Measurements from ENCODE around the gene DNAH9. TPM values are rescaled to one million over a fixed set of nuclear protein-coding genes. Genes with fewer than 3 reads are reported as not detected.

DNAH9 gene
- total and polyA plus RNA-seq, 2 of the 8 experiments (the other 6 are each of a cell fraction or from before 2014, with no cell fraction given), result 0.21 to 0.86 TPM

GRCh38 chr17:11840831-11841230, 242.6 kb downstream of the DNAH9 start:
- H3K9me3 ChIP-seq (ENCODE audit: insufficient read depth in 2 of 2, low read depth in 1 of 2, low read length in 1 of 2), result no peaks in the 10 kb centered on the region
- no peaks in the 10 kb centered on the region for H3K23me2 ChIP-seq (ENCODE audit: low read depth, low read length)
- H2BK15ac ChIP-seq (ENCODE audit: low read length), result no peak overlapping the region
- no peak for FAIRE-seq
- DNase-seq (ENCODE audit: low read depth in 1 of 2, low spot score in 2 of 2), result no peak
- H3K79me2 ChIP-seq (ENCODE audit: control insufficient read depth in 1 of 2, insufficient read depth in 2 of 2, low read length in 2 of 2), result no peaks in the 10 kb centered on the region
- no peak overlapping the region for H2BK120ac ChIP-seq (replicated peaks; ENCODE audit: low read depth, low read length)
- H3K27ac ChIP-seq (ENCODE audit: low read depth, low read length), result no peak overlapping the region
- no peak overlapping the region for H2AK5ac ChIP-seq (ENCODE audit: low read depth, low read length)
- H3K4ac ChIP-seq (replicated peaks; ENCODE audit: insufficient read length, low read depth, low read length), result no peak overlapping the region
- H2BK12ac ChIP-seq (ENCODE audit: low read depth, low read length), result no peak overlapping the region
- H4K5ac ChIP-seq (ENCODE audit: insufficient read length, low read depth, low read length), result no peak overlapping the region
- ChIA-PET CTCF (ENCODE audit: partially characterized antibody) (no interaction called here), POLR2A (ENCODE audit: partially characterized antibody) (no interaction called here)
- H2BK5ac ChIP-seq (ENCODE audit: low read depth, low read length), result no peak overlapping the region
- no peak overlapping the region for H3K23ac ChIP-seq (ENCODE audit: insufficient read length)
- no peak for TF ChIP-seq ASH2L (IDR thresholded peaks at IDR 0.05; ENCODE audit: low read length)
- no peak for TF ChIP-seq EGR1 (IDR thresholded peaks at IDR 0.05; ENCODE audit: borderline replicate concordance, low read depth, low read length)
- TF ChIP-seq TAF7 (optimal IDR thresholded peaks at IDR 0.05; ENCODE audit: borderline replicate concordance, low read depth, low read length), result no peak
- no peak for TF ChIP-seq RBBP5 (IDR thresholded peaks at IDR 0.05; ENCODE audit: borderline replicate concordance, low read depth, low read length)
- no peak for TF ChIP-seq YY1 (IDR thresholded peaks at IDR 0.05; ENCODE audit: low read depth, low read length)
- TF ChIP-seq TAF1 (IDR thresholded peaks at IDR 0.05; ENCODE audit: low read depth, low read length), result no peak
- no peaks in the 10 kb centered on the region for H3K27me3 ChIP-seq (replicated peaks in 1 of 4; ENCODE audit: control insufficient read depth in 3 of 4, extremely low read depth in 1 of 4, insufficient read depth in 3 of 4, low read length in 3 of 4)
- H3K4me2 ChIP-seq (ENCODE audit: insufficient read depth in 1 of 2, low read depth in 2 of 2, low read length in 2 of 2), result no peak overlapping the region
- no peak overlapping the region for H4K8ac ChIP-seq (ENCODE audit: extremely low read depth, insufficient read depth, low read length)
- no peak overlapping the region for H2AFZ ChIP-seq (ENCODE audit: low read length)
- H4K91ac ChIP-seq (replicated peaks; ENCODE audit: insufficient read length, low read length), result no peak overlapping the region
- H3K79me1 ChIP-seq (ENCODE audit: low read depth, low read length), result no peaks in the 10 kb centered on the region
- no peaks in the 10 kb centered on the region for H4K20me1 ChIP-seq (replicated peaks in 1 of 2; ENCODE audit: control insufficient read depth in 1 of 2, insufficient read depth in 2 of 2, low read length in 2 of 2)
- no peak overlapping the region for H3K56ac ChIP-seq (replicated peaks; ENCODE audit: insufficient read length, low read depth, low read length)
- WGBS, 2 experiments (ENCODE audit: extremely low coverage in 1 of 2, insufficient coverage in 1 of 2, insufficient read length in 1 of 2, insufficient replicate concordance in 2 of 2, low coverage in 1 of 2, low lambda C conversion rate in 2 of 2, missing lambda C conversion rate in 1 of 2), result 84% methylated on average over 2 of the region's 2 CpGs; no CpG with 5 or more reads in 1 of the 2 experiments
- no peak overlapping the region for H3K14ac ChIP-seq (ENCODE audit: insufficient read length)
- no peak overlapping the region for H3K9ac ChIP-seq (replicated peaks in 1 of 4; ENCODE audit: extremely low read depth in 1 of 4, low read depth in 3 of 4, low read length in 3 of 4)
- no peak overlapping the region for H3K18ac ChIP-seq (ENCODE audit: extremely low read depth, low read length)
- no peak overlapping the region for H2BK20ac ChIP-seq (ENCODE audit: low read length)
- no peaks in the 10 kb centered on the region for H3K4me1 ChIP-seq (replicated peaks in 1 of 4; ENCODE audit: control insufficient read depth in 3 of 4, insufficient read depth in 4 of 4, low read length in 3 of 4)
- no peaks in the 10 kb centered on the region for H3K36me3 ChIP-seq (ENCODE audit: control insufficient read depth in 2 of 4, insufficient read depth in 4 of 4, low read length in 3 of 4)
- H3K4me3 ChIP-seq (ENCODE audit: extremely low read depth in 1 of 4, insufficient read depth in 2 of 4, low read depth in 3 of 4, low read length in 4 of 4), result no peak overlapping the region

Measured in H1 (cell line).